Myometrial cell (primary cell): Measurements from ENCODE around the gene PCDHB7. TPM values are rescaled to one million over a fixed set of nuclear protein-coding genes. Genes with fewer than 3 reads are reported as not detected.

ENCODE experiments used
- total RNA-seq: library from RNA; depleted of rRNA; stranded (reverse); fragments of >200 nt; gene quantifications from 2 replicates; pipeline ENCODE4 v1.2.3, GENCODE V29; 2015

PCDHB7 gene
- under 0.01 and 1.4 TPM in 2 replicates for total RNA-seq

GRCh38 chr5:141172381-141173204 is at the start of gene PCDHB7:
Gene PCDHB7, plus strand, starts transcription at chr5:141172644. Its CDS starts 192 bp downstream, at chr5:141172836.

GRCh38 chr5:141135030-141135717 is 37.3 kb upstream of the PCDHB7 start, which contains the start of gene PCDHB5:
Gene PCDHB5, plus strand, starts transcription at chr5:141135206. Its CDS starts 229 bp downstream, at chr5:141135435.

GRCh38 chr5:141149812-141150211 is 22.6 kb upstream of the PCDHB7 start, which contains the start of gene PCDHB6:
Gene PCDHB6, plus strand, starts transcription at chr5:141150057. Its CDS starts 201 bp downstream, at chr5:141150258.

GRCh38 chr5:141177577-141178191 is 5.2 kb downstream of the PCDHB7 start, which contains the start of gene PCDHB8:
Gene PCDHB8, plus strand, starts transcription at chr5:141177790. Its CDS starts 245 bp downstream, at chr5:141178035.

GRCh38 chr5:141182248-141182647 is 9.8 kb downstream of the PCDHB7 start, which contains the start of gene PCDHB16:
Gene PCDHB16, plus strand, starts transcription at chr5:141182387. Its CDS starts 173 bp downstream, at chr5:141182560.

GRCh38 chr5:141186897-141187512 is 14.6 kb downstream of the PCDHB7 start, which contains the start of gene PCDHB9:
Gene PCDHB9, plus strand, starts transcription at chr5:141187161. Its CDS starts 158 bp downstream, at chr5:141187319.

GRCh38 chr5:141192110-141192725 is 19.8 kb downstream of the PCDHB7 start, which contains the start of gene PCDHB10:
Gene PCDHB10, plus strand, starts transcription at chr5:141192353. Its CDS starts 200 bp downstream, at chr5:141192553.

GRCh38 chr5:141199359-141200235 is 27.2 kb downstream of the PCDHB7 start, which contains the start of gene PCDHB11:
Gene PCDHB11, plus strand, starts transcription at chr5:141199627. Its CDS starts 148 bp downstream, at chr5:141199775.

GRCh38 chr5:141208478-141208877 is 36.0 kb downstream of the PCDHB7 start, which contains the start of gene PCDHB12:
Gene PCDHB12, plus strand, starts transcription at chr5:141208719. Its CDS starts 189 bp downstream, at chr5:141208908.

GRCh38 chr5:141213656-141214339 is 41.4 kb downstream of the PCDHB7 start, which contains the start of gene PCDHB13:
Gene PCDHB13, plus strand, starts transcription at chr5:141213919. Its CDS starts 205 bp downstream, at chr5:141214124.

GRCh38 chr5:141223112-141223783 is 50.8 kb downstream of the PCDHB7 start, which contains the start of gene PCDHB14:
Gene PCDHB14, plus strand, starts transcription at chr5:141223343. Its CDS starts 163 bp downstream, at chr5:141223506.

Other genes starting within 250 kb of the PCDHB7 start
- gene PCDHAC1, start 246.3 kb upstream of the PCDHB7 start, total RNA-seq = not detected in 2 replicates
- gene PCDHAC2, start 206.2 kb upstream of the PCDHB7 start, total RNA-seq = not detected in 2 replicates
- not detected in 2 replicates for gene PCDHB1, start 121.3 kb upstream of the PCDHB7 start, total RNA-seq
- 0.18 and 0.29 TPM in 2 replicates for gene PCDHB2, start 78.0 kb upstream of the PCDHB7 start, total RNA-seq
- gene PCDHB3, start 72.2 kb upstream of the PCDHB7 start, total RNA-seq = 0.89 TPM in 1 of 2 replicates, not detected in the other
- gene PCDHB4, start 50.8 kb upstream of the PCDHB7 start, total RNA-seq = not detected in 2 replicates
- gene PCDHB5, start 37.4 kb upstream of the PCDHB7 start, total RNA-seq = under 0.01 TPM in 1 of 2 replicates, not detected in the other
- not detected in 2 replicates for gene PCDHB6, start 22.6 kb upstream of the PCDHB7 start, total RNA-seq
- not detected in 2 replicates for gene PCDHB8, start 5.1 kb downstream of the PCDHB7 start, total RNA-seq
- under 0.01 TPM in 2 replicates for gene PCDHB16, start 9.7 kb downstream of the PCDHB7 start, total RNA-seq
- gene PCDHB9, start 14.5 kb downstream of the PCDHB7 start, total RNA-seq = 0.18 TPM in 1 of 2 replicates, not detected in the other
- gene PCDHB10, start 19.7 kb downstream of the PCDHB7 start, total RNA-seq = 0.58 TPM in 1 of 2 replicates, not detected in the other
- gene PCDHB11, start 27.0 kb downstream of the PCDHB7 start, total RNA-seq = not detected in 2 replicates
- gene PCDHB12, start 36.1 kb downstream of the PCDHB7 start, total RNA-seq = not detected in 2 replicates
- under 0.01 TPM in 1 of 2 replicates, not detected in the other for gene PCDHB13, start 41.3 kb downstream of the PCDHB7 start, total RNA-seq
- under 0.01 and 1.7 TPM in 2 replicates for gene PCDHB14, start 50.7 kb downstream of the PCDHB7 start, total RNA-seq
- 0.35 TPM in 1 of 2 replicates, not detected in the other for gene PCDHB15, start 72.8 kb downstream of the PCDHB7 start, total RNA-seq
- gene SLC25A2, start 131.4 kb downstream of the PCDHB7 start, total RNA-seq = under 0.01 TPM in 1 of 2 replicates, not detected in the other
- 45.8 and 59.5 TPM in 2 replicates for gene TAF7, start 148.1 kb downstream of the PCDHB7 start, total RNA-seq
- gene PCDHGA1, start 157.9 kb downstream of the PCDHB7 start, total RNA-seq = 0.29 TPM in 1 of 2 replicates, not detected in the other
- gene PCDHGA2, start 166.1 kb downstream of the PCDHB7 start, total RNA-seq = 0.53 and 1.4 TPM in 2 replicates
- gene PCDHGA3, start 171.2 kb downstream of the PCDHB7 start, total RNA-seq = 0.18 TPM in 1 of 2 replicates, not detected in the other
- gene PCDHGB1, start 177.5 kb downstream of the PCDHB7 start, total RNA-seq = 0.35 TPM in 1 of 2 replicates, not detected in the other
- 0.58 and 2.1 TPM in 2 replicates for gene PCDHGA4, start 182.4 kb downstream of the PCDHB7 start, total RNA-seq
- gene PCDHGB2, start 187.3 kb downstream of the PCDHB7 start, total RNA-seq = 0.53 and 0.86 TPM in 2 replicates
- 0.29 and 0.89 TPM in 2 replicates for gene PCDHGA5, start 191.5 kb downstream of the PCDHB7 start, total RNA-seq
- 0.58 and 0.71 TPM in 2 replicates for gene PCDHGB3, start 197.6 kb downstream of the PCDHB7 start, total RNA-seq
- gene PCDHGA6, start 201.2 kb downstream of the PCDHB7 start, total RNA-seq = 0.86 and 1.4 TPM in 2 replicates
- gene PCDHGA7, start 210.1 kb downstream of the PCDHB7 start, total RNA-seq = 0.89 and 2.0 TPM in 2 replicates
- gene PCDHGB4, start 215.1 kb downstream of the PCDHB7 start, total RNA-seq = 3.9 and 4.6 TPM in 2 replicates
- 0.71 and 0.86 TPM in 2 replicates for gene PCDHGA8, start 220.0 kb downstream of the PCDHB7 start, total RNA-seq
- 6.7 and 7.2 TPM in 2 replicates for gene PCDHGB5, start 225.3 kb downstream of the PCDHB7 start, total RNA-seq
- 0.86 and 1.9 TPM in 2 replicates for gene PCDHGA9, start 230.1 kb downstream of the PCDHB7 start, total RNA-seq
- gene PCDHGB6, start 235.4 kb downstream of the PCDHB7 start, total RNA-seq = 0.29 and 0.89 TPM in 2 replicates
- gene PCDHGA10, start 240.3 kb downstream of the PCDHB7 start, total RNA-seq = 4.3 and 4.6 TPM in 2 replicates
- gene PCDHGB7, start 245.0 kb downstream of the PCDHB7 start, total RNA-seq = 4.3 and 6.0 TPM in 2 replicates
- 5.3 and 8.4 TPM in 2 replicates for gene PCDHGA11, start 248.4 kb downstream of the PCDHB7 start, total RNA-seq